ENCODE results near the gene CCDC124. TPM values are rescaled to one million over a fixed set of nuclear protein-coding genes. Genes with fewer than 3 reads are reported as not detected.

The CCDC124 gene
- polyA plus RNA-seq, 3 donors from 2014 or later = 45.5 to 76.9 (median 52.1) TPM

DNA sequence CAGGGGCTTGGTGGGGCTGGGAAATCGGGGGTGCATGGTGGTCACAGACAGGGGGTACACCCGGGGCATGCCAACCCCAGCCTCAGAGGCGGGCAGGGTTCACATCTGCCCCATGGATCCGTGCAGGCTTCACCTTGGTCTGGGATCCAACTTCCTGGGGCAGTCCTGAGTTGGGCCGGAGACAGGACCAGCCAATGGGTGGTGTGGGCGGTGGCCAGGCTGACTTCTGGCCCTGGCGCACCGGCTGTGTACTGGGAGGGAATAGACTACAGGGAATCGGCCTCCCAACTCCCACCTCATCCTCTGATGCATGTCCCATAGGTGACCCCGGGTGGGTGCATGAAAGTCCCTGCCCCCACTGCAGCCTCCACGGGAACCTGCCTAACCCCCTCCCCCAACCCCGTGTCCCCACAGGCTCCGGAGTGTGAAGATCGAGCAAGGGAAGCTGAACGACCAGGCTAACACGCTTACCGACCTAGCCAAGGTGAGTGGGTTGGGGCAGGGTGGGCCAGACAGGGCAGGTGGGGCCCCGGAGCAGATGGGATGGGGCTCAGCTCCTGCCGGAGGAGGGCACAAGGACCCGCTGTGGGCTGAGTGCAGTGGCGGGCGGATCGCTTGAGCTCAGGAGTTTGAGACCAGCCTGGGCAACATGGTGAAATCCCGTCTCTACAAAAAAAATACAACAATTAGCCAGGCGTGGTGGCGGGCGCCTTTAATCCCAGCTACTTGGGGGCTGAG lies 60.4 kb downstream of the CCDC124 start:
- DNase-seq = no peak
- H3K4me1 Mint-ChIP-seq = peaks cover 5% of the 10 kb centered on the region in 2 donors
- no peak overlapping the region for H3K4me3 Mint-ChIP-seq
- no peaks in the 10 kb centered on the region for H3K9me3 Mint-ChIP-seq
- H3K27me3 Mint-ChIP-seq (ENCODE audit: low read depth in 3 of 3) = no peaks in the 10 kb centered on the region
- H3K27ac Mint-ChIP-seq = no peak overlapping the region
- H3K36me3 Mint-ChIP-seq = no peaks in the 10 kb centered on the region

Other genes starting within 250 kb of the CCDC124 start
- gene UNC13A, start 244.7 kb upstream of the CCDC124 start, polyA plus RNA-seq = not detected
- 10 to 100 TPM; 14.7 to 51.5 (median 17.7) TPM for gene MAP1S, start 213.5 kb upstream of the CCDC124 start, polyA plus RNA-seq
- gene FCHO1, start 181.5 kb upstream of the CCDC124 start, polyA plus RNA-seq = 10 to 100 TPM in 1 of 3 donors, 1 to 10 TPM in 2; 2.0 to 27.0 (median 6.7) TPM
- not detected for gene B3GNT3, start 137.9 kb upstream of the CCDC124 start, polyA plus RNA-seq
- 1 to 10 TPM in 1 of 3 donors, under 1 TPM in 1, not detected in 1; 0.60 to 2.0 TPM for gene INSL3, start 111.5 kb upstream of the CCDC124 start, polyA plus RNA-seq
- 10 to 100 TPM; 43.5 to 79.8 (median 47.4) TPM for gene JAK3, start 85.0 kb upstream of the CCDC124 start, polyA plus RNA-seq
- gene RPL18A, start 73.1 kb upstream of the CCDC124 start, polyA plus RNA-seq = 1,000 to 10,000 TPM; 1,385 to 2,434 (median 1,562) TPM
- 1 to 10 TPM in 1 of 3 donors, under 1 TPM in 1, not detected in 1; 0.75 to 1.4 TPM for gene SLC5A5, start 61.1 kb upstream of the CCDC124 start, polyA plus RNA-seq
- not detected for gene KCNN1, start 34.1 kb downstream of the CCDC124 start, polyA plus RNA-seq
- 10 to 100 TPM; 31.4 to 39.2 (median 38.6) TPM for gene ARRDC2, start 75.2 kb downstream of the CCDC124 start, polyA plus RNA-seq
- gene IL12RB1, start 153.9 kb downstream of the CCDC124 start, polyA plus RNA-seq = 100 to 1,000 TPM in 1 of 3 donors, 10 to 100 TPM in 2; 62.7 to 105 (median 83.3) TPM
- gene MAST3, start 164.8 kb downstream of the CCDC124 start, polyA plus RNA-seq = 10 to 100 TPM in 2 of 3 donors, 1 to 10 TPM in 1; 7.3 to 39.1 (median 12.6) TPM
- gene PIK3R2, start 220.1 kb downstream of the CCDC124 start, polyA plus RNA-seq = 1 to 10 TPM; 1.7 to 4.7 (median 3.5) TPM
- gene IFI30, start 240.8 kb downstream of the CCDC124 start, polyA plus RNA-seq = 100 to 1,000 TPM in 1 of 3 donors, 10 to 100 TPM in 2; 49.0 to 184 (median 83.1) TPM

Data from immature natural killer cell (primary cell).